ENCODE results near the gene KDM4B. TPM values are rescaled to one million over a fixed set of nuclear protein-coding genes. Genes with fewer than 3 reads are reported as not detected.

The KDM4B gene
- 8.0 and 8.3 TPM in 2 replicates for total RNA-seq (2014; rRNA removed; shearing (Covaris generic))

DNA sequence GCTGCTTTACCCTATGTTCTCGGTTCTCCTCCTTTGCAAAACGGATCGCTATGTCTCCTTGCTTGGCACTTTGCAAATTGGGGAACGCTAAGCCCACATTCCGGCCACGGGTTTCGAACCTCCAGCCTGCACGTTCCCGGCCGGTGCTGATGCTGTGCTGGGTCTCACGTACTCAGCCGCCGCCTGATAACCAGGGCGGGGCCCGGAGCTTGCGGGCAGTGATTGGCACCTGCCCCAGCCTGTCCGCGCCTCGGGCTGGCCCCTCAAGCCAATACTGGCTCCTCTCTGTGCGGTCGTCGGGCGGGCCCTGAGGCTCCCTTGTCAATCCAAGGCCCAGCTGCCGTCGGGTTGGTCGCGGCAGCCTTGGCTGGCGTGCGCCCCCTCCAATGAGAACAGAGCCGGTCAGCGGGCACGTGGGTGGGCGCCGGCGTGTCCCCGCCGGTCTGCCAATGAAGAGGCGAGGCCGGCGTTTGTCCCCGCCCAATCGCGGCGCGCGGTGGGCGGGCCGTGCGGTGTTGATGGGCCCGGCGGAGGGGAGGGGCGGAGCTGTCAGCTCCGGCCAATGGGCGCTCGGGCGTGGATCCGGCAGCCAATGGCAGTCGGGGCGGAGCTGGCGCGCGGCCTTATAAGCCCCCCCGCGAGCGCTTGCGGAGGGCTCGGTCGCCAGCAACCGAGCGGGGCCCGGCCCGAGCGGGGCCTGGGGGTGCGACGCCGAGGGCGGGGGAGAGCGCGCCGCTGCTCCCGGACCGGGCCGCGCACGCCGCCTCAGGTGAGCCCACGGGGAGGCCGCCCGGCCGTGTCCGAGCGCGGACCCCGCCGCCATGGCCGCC, at the start of gene KDM4B:
Gene KDM4B (plus strand): TSS at position 652 of the 830 bp plus-strand sequence. CDS start 63,778 bp downstream, outside the sequence.

Small RNA genes lying within 50 kb of the gene (small RNA-seq; reads per million reads assigned to genes)
- gene MIR4747: not detected

Other genes starting within 250 kb of the KDM4B start
- gene DPP9, start 245.3 kb upstream of the KDM4B start, total RNA-seq (2014; rRNA removed; shearing (Covaris generic)): 54.4 and 56.8 TPM in 2 replicates
- gene FEM1A, start 177.4 kb upstream of the KDM4B start, total RNA-seq (2014; rRNA removed; shearing (Covaris generic)): 32.5 and 34.5 TPM in 2 replicates
- 3.3 and 4.8 TPM in 2 replicates for gene TICAM1, start 137.4 kb upstream of the KDM4B start, total RNA-seq (2014; rRNA removed; shearing (Covaris generic))
- gene PLIN3, start 101.4 kb upstream of the KDM4B start, total RNA-seq (2014; rRNA removed; shearing (Covaris generic)): 67.7 and 73.4 TPM in 2 replicates
- not detected in 2 replicates for gene ARRDC5, start 66.2 kb upstream of the KDM4B start, total RNA-seq (2014; rRNA removed; shearing (Covaris generic))
- gene UHRF1, start 59.6 kb upstream of the KDM4B start, total RNA-seq (2014; rRNA removed; shearing (Covaris generic)): 99.7 and 107 TPM in 2 replicates

All from A375 (cell line).